GM19395 (cell line): ENCODE data around the gene OTOR.

Source experiments
- ATAC-seq: cut with Tn5 transposase; IDR thresholded peaks from one replicate; pipeline ENCODE4 v1.9.1; 2021; ENCODE audit warnings: mild to moderate bottlenecking, moderate library complexity; ENCODE audit not compliant: unreplicated experiment

OTOR gene

GRCh38 chr20:16748308-16748900, at the start of gene OTOR:
OTOR (plus strand) TSS chr20:16748358; CDS start chr20:16748402, 44 bp downstream.
- no peak for ATAC-seq

- no peak for ATAC-seq
Observed at GRCh38 chr20:16699293-16699692, 48.9 kb upstream of the OTOR start.

- ATAC-seq: no peak
Observed at GRCh38 chr20:16701296-16701695, 46.9 kb upstream of the OTOR start.

- ATAC-seq: no peak
Observed at GRCh38 chr20:16703570-16703969, 44.6 kb upstream of the OTOR start.

- ATAC-seq: peak; percentile 64
Observed at GRCh38 chr20:16707674-16708073, 40.5 kb upstream of the OTOR start.

GRCh38 chr20:16708602-16709001, 39.6 kb upstream of the OTOR start:
- ATAC-seq: no peak

- ATAC-seq: peak; percentile 87
Observed at GRCh38 chr20:16709017-16709416, 39.1 kb upstream of the OTOR start.

- peak; percentile 64 for ATAC-seq
Observed at GRCh38 chr20:16710781-16711180, 37.4 kb upstream of the OTOR start.

GRCh38 chr20:16711661-16712258, 36.4 kb upstream of the OTOR start:
- ATAC-seq: no peak

GRCh38 chr20:16712511-16712947, 35.6 kb upstream of the OTOR start:
- ATAC-seq: no peak

- no peak for ATAC-seq
Observed at GRCh38 chr20:16713066-16713465, 35.1 kb upstream of the OTOR start.

GRCh38 chr20:16714242-16714641, 33.9 kb upstream of the OTOR start:
- no peak for ATAC-seq

- no peak for ATAC-seq
Observed at GRCh38 chr20:16714751-16715150, 33.4 kb upstream of the OTOR start.

GRCh38 chr20:16719421-16719820, 28.7 kb upstream of the OTOR start:
- ATAC-seq: no peak

GRCh38 chr20:16729080-16729479, 19.1 kb upstream of the OTOR start:
- ATAC-seq: no peak

- peak; percentile 99 for ATAC-seq
Observed at GRCh38 chr20:16729565-16730460, 18.3 kb upstream of the OTOR start, which contains the start of gene SNRPB2. SNRPB2 (plus strand) TSS chr20:16730026; CDS start chr20:16731703, 1,677 bp downstream.

GRCh38 chr20:16732506-16733152, 15.5 kb upstream of the OTOR start:
- no peak for ATAC-seq

- ATAC-seq: no peak
Observed at GRCh38 chr20:16740365-16741072, 7.6 kb upstream of the OTOR start.

GRCh38 chr20:16744178-16744807, 3.9 kb upstream of the OTOR start:
- ATAC-seq: no peak

GRCh38 chr20:16745204-16745603, 3.0 kb upstream of the OTOR start:
- ATAC-seq: no peak
